PFSK-1 (cell line): ENCODE data around the gene TOM1L2.
A peak's percentile ranks its signal among the peaks of the same experiment; 100 is the strongest.

ENCODE experiments used
- FOXP2 ChIP-seq: optimal IDR thresholded peaks from 2 replicates; pipeline ENCODE3; 2011; ENCODE audit warnings: borderline replicate concordance, control low read depth, inconsistent platforms; ENCODE audit not compliant: insufficient read depth; ENCODE audit errors: extremely low read length, extremely low read depth
- POLR2AphosphoS5 ChIP-seq: IDR thresholded peaks from 2 replicates; pipeline ENCODE4 v1.6.1; 2012; ENCODE audit warnings: low read depth, mild to moderate bottlenecking, control low read depth, low read length, moderate library complexity
- SIN3A ChIP-seq: IDR thresholded peaks from 2 replicates; pipeline ENCODE4 v1.6.1; 2012; ENCODE audit warnings: mild to moderate bottlenecking, low read length, moderate library complexity, borderline replicate concordance; ENCODE audit not compliant: insufficient read depth
- TAF1 ChIP-seq: IDR thresholded peaks from 2 replicates; pipeline ENCODE4 v1.6.1; 2012; ENCODE audit warnings: low read length, control low read depth, borderline replicate concordance; ENCODE audit not compliant: insufficient read depth
- TF ChIP-seq, protein P1 (sequence below), 2 experiments: IDR thresholded peaks; 2 replicates each; pipeline versions ENCODE4 v1.6.1 to v1.8.0; 2011 to 2012; ENCODE audit warnings: low read depth in 2 of 2, low read length in 2 of 2, control low read depth in 1 of 2, inconsistent platforms in 1 of 2, mild to moderate bottlenecking in 1 of 2, moderate library complexity in 1 of 2; ENCODE audit not compliant: insufficient read depth in 1 of 2

Gene TOM1L2

DNA sequence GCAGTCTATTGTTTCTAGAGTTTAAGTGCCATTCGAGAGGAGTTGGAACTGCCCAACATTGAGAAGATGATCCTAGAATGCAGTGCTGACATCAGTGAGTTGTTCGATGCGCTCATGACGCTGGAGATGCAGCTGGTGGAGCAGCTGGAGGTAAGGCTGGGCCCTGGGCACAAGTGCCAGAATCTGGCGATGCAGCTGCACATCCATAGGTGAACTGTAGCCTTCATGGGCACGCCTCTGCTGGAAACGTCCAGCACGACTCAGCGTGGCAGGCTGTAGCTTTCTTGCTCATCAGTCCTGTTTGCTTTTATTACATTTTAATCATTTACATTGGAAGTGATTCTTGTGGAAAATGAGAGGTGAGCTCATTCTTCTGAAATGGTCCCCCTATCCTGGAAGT is 32.1 kb upstream of the TOM1L2 start:
- TF ChIP-seq, protein P1, sequence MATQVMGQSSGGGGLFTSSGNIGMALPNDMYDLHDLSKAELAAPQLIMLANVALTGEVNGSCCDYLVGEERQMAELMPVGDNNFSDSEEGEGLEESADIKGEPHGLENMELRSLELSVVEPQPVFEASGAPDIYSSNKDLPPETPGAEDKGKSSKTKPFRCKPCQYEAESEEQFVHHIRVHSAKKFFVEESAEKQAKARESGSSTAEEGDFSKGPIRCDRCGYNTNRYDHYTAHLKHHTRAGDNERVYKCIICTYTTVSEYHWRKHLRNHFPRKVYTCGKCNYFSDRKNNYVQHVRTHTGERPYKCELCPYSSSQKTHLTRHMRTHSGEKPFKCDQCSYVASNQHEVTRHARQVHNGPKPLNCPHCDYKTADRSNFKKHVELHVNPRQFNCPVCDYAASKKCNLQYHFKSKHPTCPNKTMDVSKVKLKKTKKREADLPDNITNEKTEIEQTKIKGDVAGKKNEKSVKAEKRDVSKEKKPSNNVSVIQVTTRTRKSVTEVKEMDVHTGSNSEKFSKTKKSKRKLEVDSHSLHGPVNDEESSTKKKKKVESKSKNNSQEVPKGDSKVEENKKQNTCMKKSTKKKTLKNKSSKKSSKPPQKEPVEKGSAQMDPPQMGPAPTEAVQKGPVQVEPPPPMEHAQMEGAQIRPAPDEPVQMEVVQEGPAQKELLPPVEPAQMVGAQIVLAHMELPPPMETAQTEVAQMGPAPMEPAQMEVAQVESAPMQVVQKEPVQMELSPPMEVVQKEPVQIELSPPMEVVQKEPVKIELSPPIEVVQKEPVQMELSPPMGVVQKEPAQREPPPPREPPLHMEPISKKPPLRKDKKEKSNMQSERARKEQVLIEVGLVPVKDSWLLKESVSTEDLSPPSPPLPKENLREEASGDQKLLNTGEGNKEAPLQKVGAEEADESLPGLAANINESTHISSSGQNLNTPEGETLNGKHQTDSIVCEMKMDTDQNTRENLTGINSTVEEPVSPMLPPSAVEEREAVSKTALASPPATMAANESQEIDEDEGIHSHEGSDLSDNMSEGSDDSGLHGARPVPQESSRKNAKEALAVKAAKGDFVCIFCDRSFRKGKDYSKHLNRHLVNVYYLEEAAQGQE (IDR thresholded peaks at IDR 0.05; ENCODE audit: insufficient read depth in 1 of 2, low read depth in 2 of 2, low read length in 2 of 2) = no peak
- TF ChIP-seq SIN3A = no peak
- no peak for TF ChIP-seq POLR2AphosphoS5

DNA sequence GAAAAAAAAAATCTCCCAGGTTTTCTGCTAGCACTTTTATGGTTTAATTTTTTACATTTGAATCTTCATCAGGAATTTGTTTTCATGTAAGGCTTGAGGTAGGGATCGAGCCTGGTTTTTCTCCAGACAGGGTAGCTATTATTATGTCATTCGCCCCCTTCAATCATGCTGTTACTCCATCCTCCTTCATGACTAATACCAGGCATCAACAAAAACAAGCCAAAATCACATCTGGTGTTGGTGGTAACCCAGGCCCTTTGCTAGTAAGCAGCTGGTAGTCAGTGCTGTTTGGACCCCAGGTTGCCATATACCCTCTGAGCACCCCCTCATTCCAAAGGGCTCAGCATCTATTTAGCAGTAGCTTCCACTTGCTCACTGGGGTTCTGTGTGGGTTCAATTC is 30.0 kb upstream of the TOM1L2 start:
- TF ChIP-seq FOXP2 (no peak), POLR2AphosphoS5 (no peak), TAF1 (no peak), SIN3A (no peak)
- TF ChIP-seq, protein P1 (IDR thresholded peaks at IDR 0.05; ENCODE audit: insufficient read depth in 1 of 2, low read depth in 2 of 2, low read length in 2 of 2) = no peak

DNA sequence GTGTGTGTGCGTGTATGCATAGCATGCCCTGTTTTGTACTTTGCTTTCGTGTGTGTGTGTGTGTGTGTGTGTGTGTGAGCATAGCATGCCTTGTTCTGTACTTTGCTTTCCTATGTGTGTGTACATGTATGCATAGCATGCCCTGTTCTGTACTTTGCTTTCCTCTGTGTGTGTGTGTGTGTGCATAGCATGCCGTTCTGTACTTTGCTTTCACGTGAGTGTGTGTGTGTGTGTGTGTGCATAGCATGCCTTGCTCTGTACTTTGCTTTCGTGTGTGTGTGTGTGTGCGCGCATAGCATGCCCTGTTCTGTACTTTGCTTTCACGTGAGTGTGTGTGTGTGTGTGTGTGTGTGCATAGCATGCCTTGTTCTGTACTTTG is 27.8 kb upstream of the TOM1L2 start:
- TF ChIP-seq TAF1 (no peak), SIN3A (no peak), FOXP2 (no peak), POLR2AphosphoS5 (no peak)
- TF ChIP-seq, protein P1 (IDR thresholded peaks at IDR 0.05; ENCODE audit: insufficient read depth in 1 of 2, low read depth in 2 of 2, low read length in 2 of 2) = no peak

DNA sequence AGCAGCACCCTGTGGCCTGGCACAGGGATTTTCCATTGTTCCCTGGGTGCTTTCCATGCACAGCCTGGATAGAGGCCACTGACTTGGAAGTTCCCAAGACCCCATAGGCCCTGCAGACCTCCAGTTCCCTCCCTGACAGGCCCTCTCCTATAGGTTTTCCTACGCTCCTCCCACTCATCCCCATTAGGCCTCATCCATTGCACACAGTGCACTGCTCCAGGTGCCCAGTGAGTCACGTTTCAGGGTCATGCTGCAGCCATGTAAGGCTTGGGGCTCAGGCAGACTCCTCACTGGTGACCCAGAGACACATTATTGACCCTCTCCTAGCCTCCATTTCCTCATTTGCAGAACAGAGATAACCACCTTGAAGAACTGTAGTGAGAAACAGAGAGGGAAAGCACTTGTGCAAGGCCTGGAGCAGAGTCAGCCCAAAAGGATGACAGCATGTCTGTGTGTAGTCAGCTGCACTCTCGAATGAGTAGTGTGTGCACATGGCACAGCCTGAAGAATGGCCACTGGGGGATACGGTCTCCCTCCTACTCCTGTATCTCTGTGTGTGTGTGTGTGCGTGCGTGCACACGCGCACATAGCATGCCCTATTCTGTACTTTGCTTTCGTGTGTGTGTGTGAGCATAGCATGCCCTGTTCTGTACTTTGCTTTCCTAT is 27.3 kb upstream of the TOM1L2 start:
- no peak for TF ChIP-seq FOXP2
- no peak for TF ChIP-seq TAF1
- TF ChIP-seq, protein P1 (IDR thresholded peaks at IDR 0.05; ENCODE audit: insufficient read depth in 1 of 2, low read depth in 2 of 2, low read length in 2 of 2) = no peak
- no peak for TF ChIP-seq SIN3A
- no peak for TF ChIP-seq POLR2AphosphoS5

DNA sequence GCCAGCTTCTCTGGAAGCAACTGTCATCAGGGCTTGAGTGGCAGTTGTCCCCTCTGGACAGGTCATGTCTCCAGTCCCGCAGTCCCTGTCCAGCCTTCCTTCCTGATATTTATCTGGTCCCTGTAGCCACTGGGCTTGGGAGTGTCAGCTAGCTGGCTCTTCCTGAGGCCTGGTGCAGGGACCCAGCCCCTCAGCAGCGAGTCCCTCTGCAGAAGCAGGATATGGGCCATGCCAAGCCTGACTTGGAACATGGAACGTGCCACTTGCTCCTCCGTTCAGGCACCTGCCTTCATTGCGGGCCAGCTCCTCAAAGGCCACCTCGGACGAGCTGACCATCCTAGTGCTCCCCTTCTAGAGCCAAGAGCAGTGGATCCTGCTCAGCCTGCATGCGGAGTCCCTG is 26.7 kb upstream of the TOM1L2 start:
- TF ChIP-seq, protein P1 (IDR thresholded peaks at IDR 0.05; ENCODE audit: insufficient read depth in 1 of 2, low read depth in 2 of 2, low read length in 2 of 2) = 0 out of 4 replicates have a peak, but pooled peaks of 1 of the 2 experiments have one; percentile 61
- TF ChIP-seq SIN3A = no peak
